ENCODE data around the gene ABHD12.

DNA sequence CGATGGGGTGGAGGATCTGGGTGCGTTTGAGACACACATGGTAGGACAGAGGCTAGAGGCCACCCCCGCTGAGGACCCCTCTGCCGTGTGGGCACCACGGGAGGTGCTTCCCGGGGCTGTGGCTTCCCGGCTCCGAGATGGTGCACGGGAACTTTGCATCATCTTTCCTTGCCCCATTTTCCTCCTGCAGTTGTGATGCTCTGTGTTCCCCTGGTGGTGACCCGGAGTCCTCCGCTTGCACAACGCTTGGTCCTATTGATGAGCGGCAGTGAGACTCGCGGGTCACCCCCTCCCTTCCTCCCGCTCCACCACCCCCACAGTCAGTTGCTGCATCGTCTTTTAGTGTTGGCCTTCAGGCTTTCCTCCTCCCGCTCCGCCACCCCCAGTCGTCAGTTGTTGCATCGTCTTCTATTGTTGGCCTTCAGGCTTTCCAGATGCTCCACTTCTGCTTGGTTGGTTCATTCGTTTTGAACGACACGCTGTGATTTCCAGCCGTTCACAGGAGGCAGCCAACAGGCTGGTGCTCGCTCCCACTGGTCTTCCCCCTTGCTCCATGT is 105.5 kb downstream of the ABHD12 start:
- TF ChIP-seq, protein P1, sequence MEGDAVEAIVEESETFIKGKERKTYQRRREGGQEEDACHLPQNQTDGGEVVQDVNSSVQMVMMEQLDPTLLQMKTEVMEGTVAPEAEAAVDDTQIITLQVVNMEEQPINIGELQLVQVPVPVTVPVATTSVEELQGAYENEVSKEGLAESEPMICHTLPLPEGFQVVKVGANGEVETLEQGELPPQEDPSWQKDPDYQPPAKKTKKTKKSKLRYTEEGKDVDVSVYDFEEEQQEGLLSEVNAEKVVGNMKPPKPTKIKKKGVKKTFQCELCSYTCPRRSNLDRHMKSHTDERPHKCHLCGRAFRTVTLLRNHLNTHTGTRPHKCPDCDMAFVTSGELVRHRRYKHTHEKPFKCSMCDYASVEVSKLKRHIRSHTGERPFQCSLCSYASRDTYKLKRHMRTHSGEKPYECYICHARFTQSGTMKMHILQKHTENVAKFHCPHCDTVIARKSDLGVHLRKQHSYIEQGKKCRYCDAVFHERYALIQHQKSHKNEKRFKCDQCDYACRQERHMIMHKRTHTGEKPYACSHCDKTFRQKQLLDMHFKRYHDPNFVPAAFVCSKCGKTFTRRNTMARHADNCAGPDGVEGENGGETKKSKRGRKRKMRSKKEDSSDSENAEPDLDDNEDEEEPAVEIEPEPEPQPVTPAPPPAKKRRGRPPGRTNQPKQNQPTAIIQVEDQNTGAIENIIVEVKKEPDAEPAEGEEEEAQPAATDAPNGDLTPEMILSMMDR (IDR thresholded peaks at IDR 0.05): no peak
- no peak for TF ChIP-seq EP300 (IDR thresholded peaks at IDR 0.05)

All from stomach (tissue), 4 donors.